Kidney (tissue), 14 donors: ENCODE data around the gene ZBTB17. TPM values are rescaled to one million over a fixed set of nuclear protein-coding genes. Genes with fewer than 3 reads are reported as not detected.

Source experiments
- DNase-seq, 5 donors: peaks; one replicate each; pipeline ENCODE4 v3.0.0-alpha.2; 2013 to 2020
- FAIRE-seq: peaks from 2 replicates; lab custom pipeline; 2012; peaks lifted over from hg19 to GRCh38; lab: Jason Lieb, UNC
- H3K27ac ChIP-seq, 2 donors: one replicate each; pipeline ENCODE4 v1.7.0; 2013; ENCODE audit warnings: low read depth in 2 of 2, low read length in 2 of 2, inconsistent platforms in 1 of 2
- H3K27me3 ChIP-seq: one replicate; pipeline ENCODE4 v1.7.1; 2013; ENCODE audit warnings: low read length, inconsistent platforms; ENCODE audit not compliant: control insufficient read depth, insufficient read depth
- H3K36me3 ChIP-seq, 3 donors: one replicate each; pipeline versions ENCODE4 v1.7.0 to v1.7.1; 2013; ENCODE audit warnings: low read length in 3 of 3, control low read depth in 1 of 3, inconsistent platforms in 1 of 3; ENCODE audit not compliant: insufficient read depth in 3 of 3, control insufficient read depth in 2 of 3
- H3K4me1 ChIP-seq, 3 donors: one replicate each; pipeline versions ENCODE4 v1.7.0 to v1.7.1; 2013; ENCODE audit warnings: low read length in 3 of 3, inconsistent platforms in 1 of 3, low read depth in 1 of 3; ENCODE audit not compliant: control insufficient read depth in 2 of 3, insufficient read depth in 2 of 3
- H3K4me3 ChIP-seq, 3 donors: one replicate each; pipeline versions ENCODE4 v1.7.0 to v1.8.1; 2013; ENCODE audit warnings: low read length in 3 of 3, control low read depth in 1 of 3, inconsistent platforms in 1 of 3
- H3K9ac ChIP-seq, 3 donors: one replicate each; pipeline versions ENCODE4 v1.7.0 to v1.7.1; 2013; ENCODE audit warnings: low read length in 3 of 3, control low read depth in 1 of 3, inconsistent platforms in 1 of 3
- H3K9me3 ChIP-seq, 3 donors: one replicate each; pipeline versions ENCODE4 v1.7.0 to v1.7.1; 2013; ENCODE audit warnings: low read length in 3 of 3, control low read depth in 1 of 3, inconsistent platforms in 1 of 3; ENCODE audit not compliant: control insufficient read depth in 2 of 3, insufficient read depth in 1 of 3
- CTCF ChIP-seq: IDR thresholded peaks from 3 replicates; pipeline ENCODE4 v1.5.1; 2012; ENCODE audit warnings: mild to moderate bottlenecking, moderate library complexity, borderline replicate concordance; ENCODE audit not compliant: insufficient read depth; ENCODE audit errors: extremely low read depth
- intact Hi-C: fragments of 100-400 bp; cut with DNase I; formaldehyde crosslinking; loops from one replicate; pipeline ENCODE4 v1.11.1; 2022
- polyA plus RNA-seq: library from polyadenylated mRNA; stranded (reverse); fragments of 350-450 nt; fragmentation: Illumina TruSeq; extraction: RNeasy Lipid Tissue Mini Kit (QIAGEN cat#74804); gene quantifications from one replicate; pipeline ENCODE4 v1.2.3, GENCODE V29; 2014; ENCODE audit warnings: low read depth, low replicate concordance; ENCODE audit not compliant: insufficient read depth
- total RNA-seq: library from RNA; stranded (reverse); fragmentation: NEBNext Ultra II Directional; extraction: Animal tissue kit (Norgen Biotek cat#: 25700); gene quantifications from one replicate; pipeline ENCODE4 v1.2.1, GENCODE V29; 2021
- donor health status: control.
- donor health status: control.
- donor health status: control.
- donor health status: control.
- donor health status: control.
- donor health status: DM: yes; HTN: yes; CAD: no.
- donor health status: Normal renal cell carcinoma (clear cell type).

ZBTB17 gene
- total and polyA plus RNA-seq, 2 donors from 2014 or later: 33.1 to 41.5 TPM

DNA sequence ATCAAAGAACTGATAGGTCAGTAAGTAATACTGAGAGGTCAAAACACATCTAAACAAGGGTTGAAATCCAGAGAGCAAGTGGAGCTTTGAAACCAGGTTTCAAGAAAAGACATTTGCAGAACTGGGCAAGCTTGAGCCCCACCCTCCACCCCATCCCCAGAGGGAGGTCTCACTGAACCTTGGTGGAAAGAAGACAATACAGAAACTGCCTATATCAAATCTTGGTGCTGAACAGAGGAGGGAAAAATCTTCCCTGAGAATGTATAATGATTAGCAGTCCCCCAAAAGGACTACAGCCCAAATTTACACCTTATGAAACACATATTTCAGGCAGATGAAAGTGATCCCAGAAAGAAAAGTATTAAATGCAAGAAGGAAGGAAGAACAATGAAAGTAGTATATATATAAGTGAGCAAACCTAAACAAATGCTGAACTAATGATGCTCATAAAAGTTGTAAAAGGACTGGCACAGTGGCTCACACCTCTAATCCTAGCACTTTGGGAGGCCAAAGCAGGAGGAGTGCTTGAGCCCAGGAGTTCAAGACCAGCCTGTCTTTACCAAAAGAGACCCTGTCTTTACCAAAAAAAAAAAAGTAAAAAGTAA is 12.4 kb downstream of the ZBTB17 start:
- Histone ChIP-seq H3K27me3 (no peaks in the 10 kb centered on the region), H3K9me3 (no peaks in the 10 kb centered on the region), H3K27ac (no peak overlapping the region), H3K9ac (no peak overlapping the region), H3K4me3 (no peak overlapping the region), H3K4me1 (peaks cover 0 to 7% (median 6%) of the 10 kb centered on the region in 3 donors), H3K36me3 (peaks cover 0 to 2% (median 0%) of the 10 kb centered on the region in 3 donors)
- FAIRE-seq (no peak), DNase-seq (no peak)
- intact Hi-C loops: no loop called here
- TF ChIP-seq CTCF: no peak

GRCh38 chr1:15962671-15963362 is 13.1 kb downstream of the ZBTB17 start:
- no peak overlapping the region for H3K4me3 ChIP-seq
- DNase-seq: no peak
- H3K9ac ChIP-seq: no peak overlapping the region
- no peaks in the 10 kb centered on the region for H3K27me3 ChIP-seq
- no peaks in the 10 kb centered on the region for H3K9me3 ChIP-seq
- no peak for TF ChIP-seq CTCF
- peaks cover 0 to 2% (median 0%) of the 10 kb centered on the region in 3 donors for H3K36me3 ChIP-seq
- no peak for FAIRE-seq
- intact Hi-C loops: no loop called here
- H3K4me1 ChIP-seq: peaks cover 0 to 10% (median 7%) of the 10 kb centered on the region in 3 donors
- no peak overlapping the region for H3K27ac ChIP-seq

DNA sequence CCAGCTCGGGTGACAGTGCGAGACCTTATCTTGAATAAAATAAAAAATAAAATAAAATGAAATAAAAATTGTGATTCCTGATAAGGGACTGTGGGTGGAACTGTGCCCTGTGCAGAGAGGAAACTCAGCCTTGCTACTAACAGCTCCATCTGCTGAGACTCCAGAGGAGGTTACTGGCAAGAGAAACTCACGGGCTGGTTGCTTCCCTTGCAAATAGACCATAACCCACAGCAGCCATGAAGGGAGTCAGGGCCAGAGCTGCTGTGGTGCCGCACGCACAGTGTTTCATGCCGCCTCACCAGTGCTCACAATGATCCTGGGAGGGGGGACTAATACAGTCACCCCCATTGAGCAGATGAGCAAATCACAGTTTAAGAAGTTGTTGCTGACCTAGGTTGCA is 13.7 kb downstream of the ZBTB17 start:
- DNase-seq (no peak), FAIRE-seq (no peak)
- no peaks in the 10 kb centered on the region for H3K27me3 ChIP-seq
- H3K9ac ChIP-seq: no peak overlapping the region
- H3K9me3 ChIP-seq: no peaks in the 10 kb centered on the region
- peaks cover 0 to 10% (median 7%) of the 10 kb centered on the region in 3 donors for H3K4me1 ChIP-seq
- intact Hi-C loops: no loop called here
- H3K4me3 ChIP-seq: no peak overlapping the region
- no peak for TF ChIP-seq CTCF
- no peak overlapping the region for H3K27ac ChIP-seq
- peaks cover 0 to 2% (median 0%) of the 10 kb centered on the region in 3 donors for H3K36me3 ChIP-seq
